ENCODE measurements around the gene TMA16.
"Not testable (repeated sequence)": the region's sequence is repeated elsewhere in the genome, so short reads cannot be mapped to it uniquely, and the experiment has no call there.

The TMA16 gene

DNA sequence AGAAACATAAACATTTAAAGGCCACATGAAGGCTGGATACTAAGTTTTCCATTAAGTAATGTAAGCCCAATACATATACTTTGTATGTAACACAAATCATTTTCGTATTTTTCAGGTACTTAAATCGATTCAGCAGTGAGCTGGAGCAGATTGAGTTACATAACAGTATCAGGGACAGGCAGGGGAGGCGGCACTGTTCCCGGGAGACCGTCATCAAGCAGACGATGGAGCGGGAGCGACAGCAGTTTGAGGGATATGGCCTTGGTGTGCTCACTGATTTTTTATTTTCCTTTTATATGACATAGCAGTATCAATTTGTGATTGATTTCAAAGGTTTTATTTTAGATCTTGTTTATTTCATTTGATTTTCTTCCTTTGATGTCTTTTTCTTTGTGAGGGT is 20.7 kb downstream of the TMA16 start:
- no peak for DNase-seq (ENCODE audit: low spot score)

GRCh38 chr4:163523791-163524365 is 29.4 kb downstream of the TMA16 start:
- no peak for DNase-seq (ENCODE audit: low spot score)

GRCh38 chr4:163525982-163526381 is 31.5 kb downstream of the TMA16 start:
- no peak for DNase-seq (ENCODE audit: low spot score)

GRCh38 chr4:163527172-163527571 is 32.7 kb downstream of the TMA16 start:
- DNase-seq (ENCODE audit: low spot score) = no peak

DNA sequence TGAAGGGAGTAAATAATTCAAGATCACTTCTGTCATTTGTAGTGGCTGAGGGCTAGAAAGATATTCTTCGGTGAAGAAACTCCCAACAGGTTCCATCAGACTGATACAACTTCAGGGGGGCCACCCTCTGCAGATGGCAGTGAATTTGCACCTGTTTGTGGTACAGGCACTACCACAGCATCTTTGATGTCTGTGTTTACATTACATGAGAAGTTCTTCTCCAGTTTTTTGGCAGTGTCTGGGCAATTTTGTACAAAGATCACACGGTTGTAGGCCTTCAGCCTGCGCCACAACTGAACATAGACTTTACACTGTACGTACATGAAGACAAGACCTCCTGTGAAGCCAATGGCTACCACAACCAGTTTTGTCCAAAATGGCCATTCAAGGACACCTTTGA is 34.2 kb downstream of the TMA16 start:
- no peak for DNase-seq (ENCODE audit: low spot score)

- no peak for DNase-seq (ENCODE audit: low spot score)
Observed at GRCh38 chr4:163534056-163534455, 39.6 kb downstream of the TMA16 start.

DNA sequence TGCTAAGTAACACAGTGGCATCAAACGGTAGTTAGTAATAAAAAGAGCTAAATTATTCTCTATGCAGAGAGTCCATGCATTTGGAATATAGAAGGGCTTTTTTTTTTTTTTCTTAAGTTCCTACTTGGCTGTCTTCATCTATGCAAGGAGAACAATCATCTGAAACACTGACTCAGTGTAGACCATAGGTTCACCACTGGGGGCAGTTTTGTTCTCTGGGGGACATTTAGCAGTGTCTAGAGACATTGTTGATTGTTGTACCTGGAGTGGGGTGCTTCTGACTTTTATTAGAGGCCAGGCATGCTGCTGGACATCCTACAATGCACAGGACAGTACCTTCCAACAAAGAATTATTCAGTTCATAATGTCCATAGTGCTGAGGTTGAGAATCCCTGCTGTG is 41.2 kb downstream of the TMA16 start:
- DNase-seq (ENCODE audit: low spot score) = no peak

- no peak for DNase-seq (ENCODE audit: low spot score)
Observed at GRCh38 chr4:163536091-163536490, 41.6 kb downstream of the TMA16 start.

DNA sequence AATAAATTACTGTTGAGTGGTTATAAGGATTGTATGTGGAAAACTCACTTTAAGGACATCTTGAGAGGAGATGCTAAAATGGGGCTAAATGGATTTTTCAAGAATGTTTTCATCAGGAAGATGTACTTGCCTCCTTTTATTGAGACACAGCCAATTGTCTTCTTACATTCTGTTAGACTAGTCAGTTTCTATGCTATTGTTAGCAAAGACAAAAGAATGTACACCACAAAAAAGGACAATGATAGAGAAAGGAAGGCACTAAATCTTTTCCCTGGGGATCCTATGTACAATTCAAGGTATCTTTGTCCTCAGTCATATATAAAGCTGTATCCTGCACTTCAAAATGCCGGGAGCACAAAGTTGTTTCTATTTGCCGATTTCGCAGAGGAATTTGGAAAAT is 42.6 kb downstream of the TMA16 start:
- DNase-seq (ENCODE audit: low spot score) = no peak

DNA sequence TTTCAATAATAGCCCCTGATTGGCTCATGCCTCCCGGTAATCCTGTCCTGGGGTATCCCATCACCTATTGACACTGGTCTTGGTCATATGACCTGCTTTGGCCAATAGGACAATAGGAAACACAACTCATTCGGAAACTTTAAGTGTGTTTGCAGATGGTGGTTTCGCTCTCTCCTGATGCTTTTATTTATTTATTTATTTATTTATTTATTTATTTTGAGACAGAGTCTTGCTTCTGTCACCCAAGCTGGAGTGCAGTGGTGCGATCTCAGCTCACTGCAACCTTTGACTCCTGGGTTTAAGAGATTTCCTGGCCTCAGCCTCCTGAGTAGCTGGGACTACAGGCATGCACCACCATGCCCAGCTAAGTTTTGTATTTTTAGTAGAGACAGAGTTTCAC is 44.3 kb downstream of the TMA16 start:
- not testable (repeated sequence) for DNase-seq (ENCODE audit: low spot score)

DNA sequence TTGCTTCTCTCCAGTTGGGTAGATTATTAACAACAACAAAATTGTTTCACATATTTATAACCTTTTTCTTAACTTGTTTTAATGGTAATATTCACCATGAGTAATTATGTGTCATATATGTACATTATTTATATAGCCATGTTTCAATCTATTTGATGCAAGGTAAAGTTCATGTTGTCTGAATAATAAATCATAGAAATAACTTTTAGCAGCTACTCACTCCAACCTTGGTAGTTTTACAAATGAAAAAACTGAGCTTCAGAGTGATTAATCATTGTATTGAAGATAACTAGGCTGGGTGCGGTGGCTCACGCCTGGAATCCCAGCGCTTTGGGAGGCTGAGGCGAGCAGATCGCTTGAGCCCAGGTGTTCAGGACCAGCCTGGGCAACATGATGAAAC is 46.0 kb downstream of the TMA16 start:
- no peak for DNase-seq (ENCODE audit: low spot score)

GRCh38 chr4:163540977-163541376 is 46.5 kb downstream of the TMA16 start:
- DNase-seq (ENCODE audit: low spot score) = peak; percentile 55

DNA sequence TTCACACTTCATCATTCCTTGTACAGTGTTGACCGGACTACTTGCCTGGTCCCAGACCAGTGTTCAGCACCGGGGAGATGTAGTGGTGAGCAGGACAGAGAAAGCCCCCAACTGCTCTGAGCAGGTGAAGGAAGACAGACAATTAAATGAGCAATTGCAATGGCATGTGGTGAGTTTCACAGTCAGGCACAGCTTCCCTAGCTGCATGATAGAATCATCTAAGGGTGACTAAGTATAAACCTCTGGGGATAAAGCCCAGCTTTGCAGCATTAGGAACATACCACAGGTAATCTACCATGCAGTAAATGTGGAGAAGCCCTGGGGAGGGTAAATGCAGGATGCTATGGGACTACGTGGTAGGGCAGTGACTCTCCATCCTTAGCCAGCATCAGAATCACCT is 47.8 kb downstream of the TMA16 start:
- peak; percentile 36 for DNase-seq (ENCODE audit: low spot score)

DNA sequence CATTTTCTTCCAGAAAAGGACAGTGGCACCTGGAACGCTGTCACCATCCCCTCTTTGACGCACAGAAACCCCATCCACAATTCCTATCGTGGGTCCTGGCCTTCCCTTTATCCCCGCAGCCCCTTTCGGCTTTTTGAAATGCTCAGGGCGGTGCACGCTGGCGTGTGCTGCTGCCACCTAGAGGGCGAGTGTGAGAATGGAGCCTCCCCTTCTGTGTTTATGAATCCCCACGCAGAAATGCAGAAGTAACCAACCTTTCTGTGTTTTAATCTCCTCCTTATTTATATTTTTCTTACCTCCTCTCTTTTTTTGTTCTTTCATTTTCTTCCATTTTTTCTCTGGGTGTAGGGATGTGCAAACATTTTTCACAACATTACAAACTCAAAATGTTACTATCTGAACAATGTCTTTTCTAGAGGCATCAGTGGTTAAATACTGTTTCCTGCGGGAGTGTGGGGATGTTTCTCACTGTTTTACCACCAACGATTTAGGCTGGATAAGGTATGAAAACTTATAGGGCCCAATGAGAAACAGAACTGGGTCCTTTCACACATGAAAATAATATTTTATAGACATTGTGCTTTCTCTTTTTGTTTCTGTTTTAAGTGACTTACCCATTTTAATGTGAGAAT is 50.0 kb downstream of the TMA16 start:
- peak; percentile 84 for DNase-seq (ENCODE audit: low spot score)

DNA sequence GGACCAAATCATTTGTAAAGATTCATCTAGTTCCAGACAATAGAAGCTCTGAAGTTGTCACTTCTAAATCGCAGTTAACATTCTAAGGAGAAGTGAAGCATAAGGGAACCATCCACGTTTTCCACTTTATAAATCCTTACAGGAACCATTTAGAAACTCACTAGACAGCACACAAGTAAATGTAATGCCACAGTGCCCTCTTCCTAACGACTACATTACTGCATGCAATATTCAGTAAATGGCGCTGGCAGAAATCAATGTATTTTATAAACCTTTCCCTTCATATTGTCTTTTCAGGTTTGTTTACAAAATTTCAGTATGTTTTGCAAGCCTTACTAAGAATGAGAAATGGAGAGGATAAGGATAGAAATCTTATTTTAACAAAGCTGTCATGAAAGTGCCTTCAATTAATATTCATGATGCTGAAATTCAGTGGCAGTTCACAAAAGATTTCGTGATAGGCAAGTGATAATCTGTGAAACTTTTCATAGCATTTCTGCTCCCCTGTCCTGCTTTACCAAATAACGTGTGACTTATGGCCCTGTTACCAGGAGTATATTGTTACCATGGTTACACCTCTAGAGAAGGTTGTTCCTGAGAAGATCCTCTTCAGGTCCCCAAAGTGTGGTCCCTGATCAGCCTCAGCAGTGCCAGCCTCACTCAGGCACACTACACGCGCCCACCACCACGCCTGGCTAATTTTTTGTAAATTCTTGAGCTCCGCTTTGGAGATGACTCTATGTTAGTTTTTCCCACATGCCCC is 54.2 kb downstream of the TMA16 start:
- peak; percentile 68 for DNase-seq (ENCODE audit: low spot score)

GRCh38 chr4:163550869-163551267 is 56.4 kb downstream of the TMA16 start:
- no peak for DNase-seq (ENCODE audit: low spot score)

GRCh38 chr4:163553146-163553545 is 58.7 kb downstream of the TMA16 start:
- DNase-seq (ENCODE audit: low spot score) = no peak

DNA sequence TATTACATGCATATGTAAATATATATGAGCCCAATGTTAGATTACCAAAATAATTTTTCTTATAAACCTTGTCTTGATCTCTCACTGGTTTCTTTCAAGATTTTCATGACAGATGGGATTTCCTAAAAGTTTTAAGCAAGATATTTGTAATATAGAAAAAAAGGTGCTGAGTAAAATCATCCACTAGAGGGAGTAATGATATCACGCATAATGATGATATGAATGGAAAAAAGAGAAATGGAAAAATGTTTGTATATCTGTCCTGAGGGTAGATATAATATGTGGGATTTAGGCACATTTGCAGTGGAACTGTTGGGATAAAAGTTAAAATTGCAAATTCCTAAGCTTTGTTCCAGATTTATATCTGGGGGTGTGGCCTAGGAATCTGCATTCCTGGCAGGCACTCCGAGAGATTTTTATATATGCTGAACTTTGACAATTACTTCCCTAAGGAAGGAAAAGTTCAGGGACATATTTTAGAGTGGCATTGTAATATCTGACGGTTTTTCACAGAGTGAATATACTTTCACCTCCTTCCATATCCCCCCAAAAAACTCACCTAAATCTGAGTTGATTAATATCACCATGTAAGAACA is 60.5 kb downstream of the TMA16 start:
- peak; percentile 39 for DNase-seq (ENCODE audit: low spot score)

DNA sequence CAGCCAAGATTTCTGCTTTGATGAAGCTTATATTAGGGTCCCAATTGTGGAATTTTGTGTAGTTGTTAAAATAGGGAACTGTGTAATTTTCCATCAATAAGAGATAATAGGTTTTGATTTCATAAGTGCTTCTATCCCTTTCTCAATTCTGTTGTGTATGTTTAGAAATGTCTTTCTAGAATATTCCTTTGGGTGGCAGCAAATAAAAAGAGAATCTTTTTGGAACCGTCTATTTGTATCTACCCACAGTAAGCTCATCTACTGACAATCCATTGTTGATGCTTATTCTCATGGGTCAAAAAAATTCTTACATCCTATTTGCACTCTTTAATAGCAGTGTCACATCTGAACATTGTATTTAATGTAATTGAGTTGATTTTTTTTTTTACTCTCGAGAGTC is 61.7 kb downstream of the TMA16 start:
- DNase-seq (ENCODE audit: low spot score) = no peak

GRCh38 chr4:163556650-163557391 is 62.3 kb downstream of the TMA16 start:
- no peak for DNase-seq (ENCODE audit: low spot score)

- DNase-seq (ENCODE audit: low spot score) = no peak
Observed at GRCh38 chr4:163558539-163559044, 64.1 kb downstream of the TMA16 start.

- no peak for DNase-seq (ENCODE audit: low spot score)
Observed at GRCh38 chr4:163562496-163562895, 68.0 kb downstream of the TMA16 start.

All from GM03348 (cell line).